GM20431 (cell line): ENCODE results near the gene PUDP.

Source experiments
- in situ Hi-C: fragments of 300-500 bp; cut with MseI, MboI; formaldehyde crosslinking; loops from one replicate; pipeline ENCODE4 v1.15.0; 2020; ENCODE audit warnings: low sequenced_read_pairs; ENCODE audit not compliant: unreplicated experiment

PUDP gene

DNA sequence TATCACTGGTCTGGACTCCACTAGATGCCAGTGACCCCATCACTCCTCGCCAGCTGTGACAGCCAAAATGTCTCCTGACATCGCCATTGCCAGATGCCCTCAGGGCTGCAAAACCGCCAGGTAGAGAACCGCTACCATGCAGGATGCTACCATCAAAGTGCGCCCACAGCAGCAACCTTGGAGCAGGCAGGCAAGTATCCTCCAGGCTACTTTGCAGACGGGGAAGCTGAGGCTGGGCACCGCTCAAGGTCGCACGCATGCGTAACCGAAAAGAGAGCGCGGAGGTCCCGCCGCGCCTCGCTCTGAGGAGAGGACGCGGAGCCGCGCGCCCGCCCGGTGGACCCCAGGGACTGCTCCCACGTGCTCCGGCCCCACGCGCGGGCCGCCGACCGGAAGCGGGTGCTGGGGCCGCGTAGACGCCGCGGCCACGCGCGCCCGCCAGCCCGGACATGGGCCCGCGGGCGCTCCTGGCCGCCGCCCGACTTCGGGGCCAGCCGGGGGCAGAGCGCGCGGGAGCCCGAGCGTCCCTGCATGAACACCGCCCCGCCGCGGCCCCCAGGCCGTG lies 458 bp downstream of the PUDP start, which contains the start of gene STS:
Gene STS (plus strand): TSS at position 300 of the 565 bp plus-strand sequence. CDS start 105,488 bp downstream, outside the sequence.
- in situ Hi-C loops = no loop called here

DNA sequence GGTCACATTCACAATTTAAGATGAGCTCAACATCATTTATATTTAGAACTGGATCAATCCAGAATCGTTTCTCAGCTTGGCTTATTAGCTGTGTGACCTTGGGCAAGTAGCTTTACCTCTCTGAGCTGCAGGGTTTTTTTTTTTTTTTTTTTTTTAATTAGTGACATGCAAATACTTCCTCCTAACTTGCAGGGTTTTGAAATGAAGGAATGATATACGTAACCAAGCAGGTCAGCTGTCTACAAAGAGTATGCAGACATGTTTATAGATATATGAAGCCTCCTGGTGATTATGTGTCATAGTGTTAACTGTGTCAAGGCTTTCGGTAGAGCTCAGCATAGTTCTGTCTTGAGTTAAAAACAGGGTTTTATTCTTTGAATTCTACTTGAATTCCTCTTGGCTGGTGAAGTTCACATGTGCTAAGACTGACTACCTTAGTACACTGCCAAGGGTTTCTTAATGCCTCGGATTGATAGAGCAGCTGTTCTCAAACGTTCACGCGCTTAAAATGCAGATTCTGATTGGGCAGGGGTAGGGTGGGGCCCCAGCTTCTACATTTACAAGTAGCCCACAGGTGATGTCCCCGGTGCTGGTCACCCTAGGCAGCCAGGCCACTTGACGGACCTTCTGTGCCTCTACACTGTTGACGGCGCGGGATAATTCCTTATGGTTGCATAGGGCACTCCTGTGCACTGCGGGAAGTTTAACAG lies 1.1 kb downstream of the PUDP start:
- in situ Hi-C loops = no loop called here

DNA sequence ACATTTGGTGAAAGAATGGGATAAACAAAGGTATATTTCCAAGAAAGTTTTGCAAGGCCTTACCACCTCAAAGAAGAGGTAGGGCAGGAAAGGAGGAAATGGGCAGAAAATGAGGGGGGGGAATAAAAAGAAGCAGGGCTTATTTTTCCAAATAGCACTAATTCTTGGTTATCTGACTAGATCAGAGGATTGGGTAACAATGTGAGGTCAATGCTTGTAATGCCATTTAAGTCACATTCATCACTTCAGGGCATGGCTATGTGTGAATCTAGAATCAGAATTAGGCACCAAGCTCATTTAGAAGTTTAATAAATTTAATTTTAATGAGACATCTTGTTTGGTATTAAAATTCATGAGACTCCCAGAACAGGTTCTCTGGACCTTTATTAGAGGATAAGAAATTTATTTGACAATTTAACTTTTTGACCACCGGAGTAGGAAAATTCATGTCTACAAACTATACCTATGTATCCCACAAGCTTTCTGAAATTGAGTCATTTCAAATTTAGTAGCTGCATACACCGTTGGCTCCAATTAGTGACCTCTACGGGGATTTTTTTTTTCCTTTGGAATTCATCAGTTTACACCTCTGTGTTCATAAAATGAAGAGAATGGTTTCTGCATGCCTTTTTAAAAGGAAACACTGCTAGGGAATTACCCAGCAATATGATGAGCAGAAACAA lies 1.8 kb downstream of the PUDP start:
- in situ Hi-C loops = no loop called here

GRCh38 chrX:7145454-7145853 lies 2.5 kb downstream of the PUDP start:
- in situ Hi-C loops = no loop called here

DNA sequence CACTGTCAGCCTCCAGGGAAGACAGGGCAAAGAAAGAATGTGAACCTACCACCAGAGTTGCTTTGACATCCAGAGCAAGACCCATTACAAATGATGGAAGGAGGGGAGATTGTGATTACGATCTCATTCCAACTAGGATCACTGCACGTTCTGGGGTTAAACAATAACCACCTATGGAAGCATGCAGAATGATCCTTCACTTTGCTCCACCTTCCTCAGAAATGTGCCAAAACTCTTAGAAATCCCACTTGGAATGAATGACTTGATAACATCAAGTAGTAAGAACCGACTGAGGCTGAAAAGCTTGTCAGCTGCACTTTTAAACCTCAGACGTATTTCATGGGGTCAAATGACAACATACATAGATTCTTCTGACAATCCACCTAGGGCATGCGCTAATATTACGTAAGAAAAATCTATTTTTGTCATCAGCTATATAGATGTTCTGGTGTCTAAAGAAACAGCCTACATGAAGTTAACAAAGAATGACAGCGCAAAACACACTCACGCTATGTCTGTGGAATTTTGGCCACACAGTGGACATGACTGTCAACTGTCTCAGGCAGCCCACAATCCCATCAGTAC lies 3.9 kb downstream of the PUDP start:
- in situ Hi-C loops = no loop called here

DNA sequence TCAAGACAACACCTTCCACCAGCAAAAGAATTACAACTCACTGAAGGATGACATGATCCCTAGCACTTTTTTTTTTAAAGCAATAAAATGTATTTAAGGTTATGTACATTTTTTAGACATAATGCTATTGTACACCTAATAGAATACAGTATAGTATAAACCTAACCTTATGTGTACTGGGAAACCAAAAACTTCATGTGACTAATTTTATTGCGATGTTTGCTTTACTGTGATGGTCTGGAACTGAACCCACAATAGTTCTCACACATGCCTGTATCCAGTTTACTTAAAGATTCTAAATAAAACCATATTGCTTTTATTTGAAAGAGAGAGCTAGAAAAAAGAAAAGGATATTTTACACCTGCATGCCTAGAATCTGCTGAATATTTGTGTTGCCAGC lies 4.9 kb downstream of the PUDP start:
- in situ Hi-C loops = no loop called here

DNA sequence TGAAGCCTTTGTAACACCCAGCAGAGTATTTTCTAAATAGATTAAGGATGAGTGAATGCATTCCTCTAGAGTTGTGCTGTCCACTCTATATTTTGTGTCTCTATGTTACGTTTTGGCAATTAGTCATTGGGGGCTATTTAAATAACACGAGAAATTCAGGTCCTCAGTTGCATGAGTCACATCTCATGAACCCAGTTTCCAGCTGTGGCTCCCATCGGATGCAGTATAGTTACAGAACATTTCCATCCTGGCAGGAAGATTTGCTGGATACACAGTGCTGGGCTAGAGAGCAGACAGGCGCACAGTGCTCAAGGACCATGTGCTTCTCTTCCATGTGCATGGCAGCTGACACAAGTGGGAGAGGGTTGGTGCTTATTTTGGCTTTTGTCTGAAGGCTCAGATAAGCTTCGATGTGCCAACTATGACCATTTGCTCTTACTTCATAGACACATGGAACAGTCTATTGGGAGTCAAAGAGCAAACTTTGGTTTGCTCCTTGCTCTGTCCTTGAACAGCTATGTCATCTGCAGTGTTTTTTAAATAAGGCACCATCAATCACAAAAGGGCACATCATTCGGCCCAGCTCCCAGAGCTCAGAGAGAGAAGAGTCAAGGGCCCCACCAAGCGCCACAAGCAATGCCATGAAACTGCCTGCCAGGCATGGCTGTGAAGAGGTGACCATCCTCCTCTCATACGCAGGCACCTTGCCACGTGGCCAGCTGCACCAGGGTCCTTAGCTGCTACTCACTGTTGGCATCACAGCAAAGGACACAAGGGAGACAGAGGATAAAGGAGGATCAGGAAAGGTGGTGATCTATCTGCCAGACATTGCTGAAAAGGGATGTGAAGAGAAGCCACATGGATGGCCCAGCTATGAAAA lies 8.5 kb downstream of the PUDP start:
- in situ Hi-C loops = no loop called here

- in situ Hi-C loops = no loop called here
These were observed 13.0 kb downstream of the PUDP start for GRCh38 chrX:7134981-7135380.

- in situ Hi-C loops = no loop called here
These were observed 14.9 kb downstream of the PUDP start for GRCh38 chrX:7133050-7133440.

DNA sequence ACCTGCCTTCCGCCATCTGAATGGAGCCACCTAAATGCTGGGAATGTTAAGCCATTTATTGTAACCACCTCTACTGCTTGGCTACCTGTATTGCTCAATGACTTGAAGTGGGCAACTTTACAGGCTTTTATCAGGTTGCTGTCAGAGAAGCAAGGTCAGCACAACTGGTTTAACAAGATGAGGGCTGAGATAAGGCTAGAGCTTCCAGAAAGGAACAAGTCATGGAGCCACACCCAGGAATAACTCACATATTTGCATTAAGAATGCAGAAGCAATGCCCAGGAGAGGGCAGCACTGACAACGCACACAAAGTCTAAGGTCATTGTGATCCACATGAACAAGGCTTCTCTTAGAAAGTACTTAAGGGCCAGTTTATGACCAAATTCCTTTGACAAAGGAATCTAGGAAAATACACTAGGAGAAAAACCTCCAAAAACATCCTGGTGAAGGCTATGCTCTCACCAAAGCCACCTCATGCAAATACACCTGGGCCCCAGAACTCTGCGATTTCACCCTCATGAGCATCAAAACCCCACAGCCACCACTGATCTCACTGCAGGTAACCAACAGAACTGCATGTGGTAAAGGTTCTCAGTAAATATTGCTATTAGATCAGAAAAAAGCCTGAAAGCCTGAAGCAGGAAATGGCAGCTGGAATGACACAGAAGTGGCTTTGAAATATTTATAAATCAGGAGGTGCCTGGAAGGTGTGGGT lies 15.5 kb downstream of the PUDP start:
- in situ Hi-C loops = no loop called here

GRCh38 chrX:7131621-7132020 lies 16.3 kb downstream of the PUDP start:
- in situ Hi-C loops = no loop called here

GRCh38 chrX:7127056-7127455 lies 20.9 kb downstream of the PUDP start:
- in situ Hi-C loops = no loop called here

GRCh38 chrX:7120878-7121219 lies 27.1 kb downstream of the PUDP start:
- in situ Hi-C loops = no loop called here

- in situ Hi-C loops = no loop called here
These were observed 27.7 kb downstream of the PUDP start for GRCh38 chrX:7119950-7120877.

DNA sequence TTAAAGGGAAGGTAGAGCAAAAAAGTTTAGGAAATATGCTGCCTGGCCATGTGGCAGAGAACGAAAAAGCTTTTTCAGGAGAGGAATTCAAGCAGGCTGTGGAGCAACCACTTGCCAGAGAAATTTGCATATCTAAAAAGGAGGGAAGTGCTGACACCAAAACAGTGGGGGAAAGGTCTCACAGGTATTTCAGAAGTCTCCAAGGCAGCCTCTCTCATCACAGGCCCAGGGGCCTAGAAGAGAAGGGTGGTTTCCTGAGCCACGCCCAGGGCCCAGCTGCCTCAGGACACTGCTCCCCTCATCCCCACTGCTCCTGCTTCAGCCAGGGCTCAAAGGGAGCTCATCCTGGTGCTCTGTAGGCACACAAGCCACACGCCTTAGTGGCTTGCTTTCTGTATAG lies 30.4 kb downstream of the PUDP start:
- in situ Hi-C loops = no loop called here

DNA sequence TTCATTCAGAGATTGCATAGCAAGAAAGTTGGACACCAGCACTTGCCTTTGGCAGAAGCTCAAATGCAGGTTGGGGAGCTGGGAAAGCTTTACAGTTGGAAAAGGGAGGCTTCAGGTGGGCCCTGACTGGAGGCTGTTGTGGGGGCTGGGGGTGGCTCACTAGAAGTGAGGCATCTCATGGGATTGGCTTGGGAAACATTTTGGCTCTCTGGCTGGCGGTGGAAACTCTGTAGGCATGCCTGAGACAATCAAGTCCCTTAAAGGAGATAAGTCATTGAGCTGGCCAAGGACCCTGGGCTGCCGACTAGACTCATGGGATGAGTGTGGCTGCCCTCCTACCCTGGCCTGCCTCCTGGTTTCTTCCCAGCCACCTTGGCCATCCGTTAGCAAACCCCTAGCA lies 31.9 kb downstream of the PUDP start:
- in situ Hi-C loops = no loop called here

- in situ Hi-C loops = no loop called here
These were observed 32.4 kb downstream of the PUDP start for GRCh38 chrX:7115557-7115956.

GRCh38 chrX:7112071-7112470 lies 35.9 kb downstream of the PUDP start:
- in situ Hi-C loops = no loop called here

DNA sequence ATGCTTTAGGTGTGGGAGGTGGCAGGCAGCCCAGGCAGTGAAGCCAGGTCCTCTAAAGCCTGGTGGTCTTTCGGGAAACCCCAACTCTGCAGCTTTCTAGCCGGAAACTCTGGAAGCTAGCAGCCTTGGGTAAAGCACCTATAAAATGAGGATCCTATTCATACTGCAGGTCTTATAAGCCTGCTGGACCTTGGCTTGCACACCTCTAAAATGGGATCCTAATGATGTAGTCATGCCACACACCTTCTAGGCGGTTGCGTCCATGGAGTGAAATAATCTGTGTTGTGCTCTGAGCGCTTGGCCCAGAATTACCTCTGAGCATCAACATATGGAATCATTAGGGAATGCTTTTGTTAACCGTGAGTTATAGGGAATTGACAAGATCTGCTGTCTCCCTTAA lies 36.4 kb downstream of the PUDP start:
- in situ Hi-C loops = no loop called here
